ENCODE data around the gene FDXACB1.

Gene FDXACB1

DNA sequence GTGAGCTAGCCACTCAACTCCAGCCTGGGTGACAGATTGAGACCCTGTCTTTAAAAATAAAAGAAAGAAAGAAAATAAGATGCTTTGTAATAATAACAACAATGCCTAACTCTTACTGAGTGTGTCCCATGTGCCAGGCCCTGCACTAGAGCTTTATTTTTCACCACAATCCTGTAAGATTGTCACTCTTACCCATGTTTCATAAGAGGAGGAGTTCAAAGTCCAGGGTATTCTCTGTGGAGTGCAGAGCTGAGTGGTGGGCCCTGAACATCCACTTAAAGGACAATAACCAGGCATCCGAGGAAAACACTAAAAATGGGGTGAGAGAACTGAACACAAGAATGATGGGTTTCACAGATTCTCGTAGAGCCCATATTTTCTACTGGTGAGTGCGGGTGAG lies 38.8 kb upstream of the FDXACB1 start:
- TF ChIP-seq, protein P1, sequence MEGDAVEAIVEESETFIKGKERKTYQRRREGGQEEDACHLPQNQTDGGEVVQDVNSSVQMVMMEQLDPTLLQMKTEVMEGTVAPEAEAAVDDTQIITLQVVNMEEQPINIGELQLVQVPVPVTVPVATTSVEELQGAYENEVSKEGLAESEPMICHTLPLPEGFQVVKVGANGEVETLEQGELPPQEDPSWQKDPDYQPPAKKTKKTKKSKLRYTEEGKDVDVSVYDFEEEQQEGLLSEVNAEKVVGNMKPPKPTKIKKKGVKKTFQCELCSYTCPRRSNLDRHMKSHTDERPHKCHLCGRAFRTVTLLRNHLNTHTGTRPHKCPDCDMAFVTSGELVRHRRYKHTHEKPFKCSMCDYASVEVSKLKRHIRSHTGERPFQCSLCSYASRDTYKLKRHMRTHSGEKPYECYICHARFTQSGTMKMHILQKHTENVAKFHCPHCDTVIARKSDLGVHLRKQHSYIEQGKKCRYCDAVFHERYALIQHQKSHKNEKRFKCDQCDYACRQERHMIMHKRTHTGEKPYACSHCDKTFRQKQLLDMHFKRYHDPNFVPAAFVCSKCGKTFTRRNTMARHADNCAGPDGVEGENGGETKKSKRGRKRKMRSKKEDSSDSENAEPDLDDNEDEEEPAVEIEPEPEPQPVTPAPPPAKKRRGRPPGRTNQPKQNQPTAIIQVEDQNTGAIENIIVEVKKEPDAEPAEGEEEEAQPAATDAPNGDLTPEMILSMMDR (IDR thresholded peaks at IDR 0.05; ENCODE audit: low read depth, low read length): no peak
- TF ChIP-seq MYC (IDR thresholded peaks at IDR 0.05; ENCODE audit: low read depth, low read length): no peak
- no peak for TF ChIP-seq POLR2A (IDR thresholded peaks at IDR 0.05; ENCODE audit: extremely low read depth, insufficient read length)
- TF ChIP-seq, protein P2, sequence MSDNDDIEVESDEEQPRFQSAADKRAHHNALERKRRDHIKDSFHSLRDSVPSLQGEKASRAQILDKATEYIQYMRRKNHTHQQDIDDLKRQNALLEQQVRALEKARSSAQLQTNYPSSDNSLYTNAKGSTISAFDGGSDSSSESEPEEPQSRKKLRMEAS (IDR thresholded peaks at IDR 0.05; ENCODE audit: low read depth, low read length): no peak
- H3K4me3 ChIP-seq (ENCODE audit: low read depth, low read length): no peak overlapping the region
- no peak for DNase-seq (ENCODE audit: low read depth)

DNA sequence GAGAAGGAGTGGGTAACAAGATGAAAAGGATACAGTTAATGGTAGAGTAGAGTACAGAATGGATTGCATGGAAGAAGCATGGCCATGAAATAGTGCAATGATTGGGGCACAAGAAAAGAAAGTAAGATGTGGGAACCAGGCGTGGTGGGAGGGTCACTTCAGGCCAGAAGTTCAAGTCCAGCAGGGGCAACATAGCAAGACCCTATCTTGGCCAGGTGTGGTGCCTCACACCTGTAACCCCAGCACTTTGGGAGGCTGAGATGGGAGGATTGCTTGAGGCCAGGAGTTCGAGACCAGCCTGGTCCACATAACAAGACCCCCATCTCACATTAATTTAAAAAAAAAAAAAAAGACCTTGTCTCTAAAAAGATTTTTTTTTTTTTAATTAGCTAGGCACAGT lies 38.3 kb upstream of the FDXACB1 start:
- DNase-seq (ENCODE audit: low read depth): no peak
- H3K4me3 ChIP-seq (ENCODE audit: low read depth, low read length): no peak overlapping the region
- TF ChIP-seq POLR2A (IDR thresholded peaks at IDR 0.05; ENCODE audit: extremely low read depth, insufficient read length): no peak
- TF ChIP-seq, protein P1 (IDR thresholded peaks at IDR 0.05; ENCODE audit: low read depth, low read length): no peak
- TF ChIP-seq, protein P2 (IDR thresholded peaks at IDR 0.05; ENCODE audit: low read depth, low read length): no peak
- TF ChIP-seq MYC (IDR thresholded peaks at IDR 0.05; ENCODE audit: low read depth, low read length): no peak

DNA sequence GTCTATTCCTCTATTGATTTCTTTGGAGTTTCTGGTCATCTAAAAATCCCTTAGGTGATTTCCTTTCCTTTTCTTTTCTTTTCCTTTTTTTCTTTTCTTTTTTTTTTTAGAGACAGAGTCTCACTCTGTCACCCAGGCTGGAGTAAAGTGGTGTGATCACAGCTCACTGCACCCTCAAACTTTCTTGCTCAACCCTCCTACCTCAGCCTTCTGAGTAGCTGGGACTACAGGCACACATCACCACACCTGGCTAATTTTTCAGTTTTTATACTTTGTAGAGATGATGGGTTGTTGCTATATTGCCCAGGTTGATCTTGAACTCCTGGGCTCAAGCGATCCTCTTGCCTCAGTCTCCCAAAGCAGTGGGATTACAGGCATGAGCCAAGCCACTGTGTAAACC lies 37.8 kb upstream of the FDXACB1 start:
- DNase-seq (ENCODE audit: low read depth): no peak
- H3K4me3 ChIP-seq (ENCODE audit: low read depth, low read length): no peak overlapping the region
- TF ChIP-seq MYC (IDR thresholded peaks at IDR 0.05; ENCODE audit: low read depth, low read length) (no peak), POLR2A (IDR thresholded peaks at IDR 0.05; ENCODE audit: extremely low read depth, insufficient read length) (no peak)
- TF ChIP-seq, protein P2 (IDR thresholded peaks at IDR 0.05; ENCODE audit: low read depth, low read length): no peak
- TF ChIP-seq, protein P1 (IDR thresholded peaks at IDR 0.05; ENCODE audit: low read depth, low read length): no peak

DNA sequence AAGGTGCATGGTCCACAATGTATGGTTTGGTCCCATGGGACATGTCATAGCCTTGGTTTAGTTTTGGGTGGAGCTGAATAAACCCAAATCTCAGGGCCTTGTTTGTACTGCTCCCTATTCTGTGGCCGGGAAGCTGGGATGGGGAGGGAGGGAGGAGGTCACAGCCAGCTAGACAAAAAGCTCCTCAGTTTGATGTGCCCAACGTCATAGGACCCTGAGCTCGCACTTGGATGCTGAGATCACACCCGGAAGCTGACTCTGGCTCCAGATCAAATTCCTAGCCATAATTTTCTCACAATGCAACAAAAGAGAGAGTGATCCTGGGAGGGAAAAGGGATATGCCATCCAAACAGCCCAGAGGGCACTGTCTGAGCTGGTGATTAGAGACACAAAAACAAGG lies 35.0 kb upstream of the FDXACB1 start:
- DNase-seq (ENCODE audit: low read depth): no peak
- H3K4me3 ChIP-seq (ENCODE audit: low read depth, low read length): no peak overlapping the region
- TF ChIP-seq MYC (IDR thresholded peaks at IDR 0.05; ENCODE audit: low read depth, low read length) (no peak), POLR2A (IDR thresholded peaks at IDR 0.05; ENCODE audit: extremely low read depth, insufficient read length) (no peak)
- TF ChIP-seq, protein P2 (IDR thresholded peaks at IDR 0.05; ENCODE audit: low read depth, low read length): no peak

DNA sequence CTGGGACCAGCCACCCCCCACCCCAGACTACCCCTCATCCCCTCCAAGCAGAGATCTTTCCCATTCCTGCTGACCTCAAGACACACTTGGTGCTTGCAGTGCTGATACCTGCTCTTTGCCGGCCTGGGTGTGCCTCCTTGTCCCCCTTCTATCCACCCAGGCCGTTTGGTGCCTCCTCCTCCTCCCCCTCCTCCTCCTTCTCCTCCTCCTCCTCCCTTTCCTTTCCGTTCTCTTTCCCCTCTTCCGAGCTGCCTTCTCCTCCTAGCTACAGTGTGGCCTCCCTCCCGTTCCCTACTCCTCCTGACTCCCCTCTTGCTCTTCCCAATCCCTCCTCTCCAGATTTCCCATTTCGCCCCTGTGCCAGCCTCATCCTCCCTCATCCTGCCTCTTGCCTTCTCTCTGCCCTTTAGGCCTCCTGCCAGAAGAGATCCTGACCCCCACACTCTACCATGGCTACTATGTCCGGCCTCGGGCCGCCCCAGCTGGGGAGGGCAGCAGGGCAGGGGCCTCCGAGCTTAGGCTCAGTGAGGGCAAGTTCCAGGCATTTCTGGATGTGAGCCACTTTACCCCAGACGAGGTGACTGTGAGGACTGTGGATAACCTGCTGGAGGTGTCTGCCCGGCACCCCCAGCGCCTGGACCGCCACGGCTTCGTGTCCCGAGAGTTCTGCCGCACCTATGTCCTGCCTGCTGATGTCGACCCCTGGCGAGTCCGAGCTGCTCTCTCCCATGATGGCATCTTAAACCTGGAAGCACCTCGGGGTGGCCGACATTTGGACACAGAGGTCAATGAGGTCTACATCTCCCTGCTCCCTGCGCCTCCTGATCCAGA lies 34.3 kb upstream of the FDXACB1 start:
- DNase-seq (ENCODE audit: low read depth): no peak
- H3K4me3 ChIP-seq (ENCODE audit: low read depth, low read length): no peak overlapping the region
- TF ChIP-seq POLR2A (IDR thresholded peaks at IDR 0.05; ENCODE audit: extremely low read depth, insufficient read length) (no peak), MYC (IDR thresholded peaks at IDR 0.05; ENCODE audit: low read depth, low read length) (no peak)

DNA sequence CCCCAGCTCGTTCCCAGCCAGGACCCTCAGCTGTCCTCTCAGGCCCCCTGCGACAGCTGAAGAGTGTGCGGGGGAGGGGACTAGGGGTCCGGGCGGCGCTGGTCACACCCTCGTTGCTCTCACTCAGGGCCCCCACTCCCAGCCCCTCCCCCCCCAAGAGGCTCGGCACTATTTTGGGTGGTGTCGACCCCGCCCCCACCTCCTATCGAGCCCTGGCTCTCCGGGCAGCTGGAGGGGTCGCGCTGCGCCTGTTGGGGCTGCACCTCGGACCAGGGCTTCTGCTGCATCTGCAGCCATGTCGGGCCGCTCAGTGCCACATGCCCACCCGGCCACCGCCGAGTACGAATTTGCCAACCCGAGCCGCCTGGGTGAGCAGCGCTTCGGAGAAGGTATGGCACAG lies 33.6 kb upstream of the FDXACB1 start, which contains the start of gene HSPB2:
TSS of gene HSPB2 (plus strand) at position 200 of the 400 bp plus-strand sequence. CDS start at position 296, 96 bp downstream.
- no peak within 1 kb of the TSS for H3K4me3 ChIP-seq (ENCODE audit: low read depth, low read length)
- TF ChIP-seq, protein P2 (IDR thresholded peaks at IDR 0.05; ENCODE audit: low read depth, low read length): no peak
- TF ChIP-seq, protein P1 (IDR thresholded peaks at IDR 0.05; ENCODE audit: low read depth, low read length): no peak
- TF ChIP-seq POLR2A (IDR thresholded peaks at IDR 0.05; ENCODE audit: extremely low read depth, insufficient read length): no peak
- no peak for TF ChIP-seq MYC (IDR thresholded peaks at IDR 0.05; ENCODE audit: low read depth, low read length)
- DNase-seq (ENCODE audit: low read depth): no peak

Data from NB4 (cell line).